GM19455 (cell line): ENCODE data around the gene KIAA2012.

ENCODE experiments used
- ATAC-seq: cut with Tn5 transposase; IDR thresholded peaks from one replicate; pipeline ENCODE4 v1.9.1; 2021; ENCODE audit not compliant: unreplicated experiment

The KIAA2012 gene

DNA sequence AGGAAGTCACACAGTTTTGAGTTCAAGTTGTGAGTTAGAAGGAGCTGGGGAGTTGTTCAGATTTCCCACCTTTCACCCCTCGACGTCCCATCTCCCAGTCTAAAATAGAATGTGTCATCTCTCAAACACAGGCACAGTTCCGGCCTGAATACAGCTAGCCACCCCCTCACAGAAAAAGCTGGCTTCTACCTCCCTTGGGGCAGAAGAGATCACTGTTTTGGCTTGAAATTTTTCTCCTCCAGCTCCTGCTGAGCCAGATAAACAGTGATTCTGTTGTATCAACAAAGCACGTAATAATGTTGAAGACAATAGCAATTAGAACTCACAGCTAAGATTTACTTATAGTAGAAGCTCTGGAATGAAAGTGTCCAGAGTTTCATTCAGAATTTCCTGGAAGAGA, 74.7 kb downstream of the KIAA2012 start:
- ATAC-seq: no peak

DNA sequence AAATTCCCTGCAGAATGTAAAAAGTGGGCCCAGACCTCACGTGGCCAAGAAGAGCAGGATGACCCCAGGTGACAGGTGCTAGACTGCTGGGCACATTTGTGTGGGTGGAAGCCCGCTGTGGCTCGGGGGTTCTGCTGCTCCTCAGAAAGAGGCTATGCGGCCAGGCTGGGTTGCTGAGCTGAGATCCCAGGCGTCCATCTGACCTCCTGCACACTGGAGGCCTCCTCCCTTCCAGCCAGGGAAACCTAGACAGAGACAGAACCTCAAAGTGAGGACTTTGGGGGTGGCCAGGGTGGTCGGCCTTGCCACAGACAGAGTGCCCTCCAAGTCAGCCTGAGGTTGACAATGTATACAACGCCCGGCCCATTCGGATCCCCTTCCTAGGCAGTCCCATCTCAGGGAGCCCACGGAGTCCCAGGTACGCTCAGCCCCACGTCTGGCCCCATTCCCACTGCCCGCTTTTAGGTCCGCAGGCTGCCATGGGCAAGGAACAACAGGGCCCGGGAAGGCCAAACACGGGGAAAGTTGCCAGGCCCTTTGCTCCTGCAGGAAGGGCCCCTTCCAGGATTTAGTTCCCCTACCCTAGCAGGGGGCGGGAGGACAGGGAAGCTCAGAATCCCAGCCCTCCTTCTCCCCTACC, 75.6 kb downstream of the KIAA2012 start:
- ATAC-seq: no peak

DNA sequence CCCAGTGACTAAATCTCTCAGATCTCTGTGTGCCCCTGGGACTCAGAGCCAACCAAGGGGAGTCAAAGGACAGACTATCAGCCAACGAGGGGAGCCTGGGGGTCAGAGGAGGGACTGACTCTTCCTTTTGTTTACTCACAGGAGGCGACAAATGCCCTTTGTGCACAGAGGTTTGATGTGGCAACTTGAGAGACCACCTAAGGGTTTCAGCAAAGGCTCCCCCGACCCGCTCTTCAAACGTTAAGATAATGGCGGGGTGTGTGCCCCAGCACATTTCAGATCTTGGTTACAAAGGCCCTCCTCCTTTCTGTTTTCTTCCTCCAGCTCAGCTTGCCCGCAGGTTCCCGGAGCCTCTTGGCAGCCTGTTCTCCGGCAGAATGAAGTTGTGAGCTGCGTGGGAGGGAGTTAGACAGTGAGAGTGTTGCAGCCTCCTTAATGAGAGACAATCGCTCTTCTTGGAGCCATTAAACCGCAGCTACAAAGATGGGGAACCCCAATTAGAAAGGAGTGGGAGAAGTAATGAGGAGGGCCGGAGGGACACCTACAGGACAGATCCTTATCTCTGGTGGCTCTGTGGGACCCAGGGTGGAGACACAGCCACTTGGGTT, 76.2 kb downstream of the KIAA2012 start:
- ATAC-seq: no peak

DNA sequence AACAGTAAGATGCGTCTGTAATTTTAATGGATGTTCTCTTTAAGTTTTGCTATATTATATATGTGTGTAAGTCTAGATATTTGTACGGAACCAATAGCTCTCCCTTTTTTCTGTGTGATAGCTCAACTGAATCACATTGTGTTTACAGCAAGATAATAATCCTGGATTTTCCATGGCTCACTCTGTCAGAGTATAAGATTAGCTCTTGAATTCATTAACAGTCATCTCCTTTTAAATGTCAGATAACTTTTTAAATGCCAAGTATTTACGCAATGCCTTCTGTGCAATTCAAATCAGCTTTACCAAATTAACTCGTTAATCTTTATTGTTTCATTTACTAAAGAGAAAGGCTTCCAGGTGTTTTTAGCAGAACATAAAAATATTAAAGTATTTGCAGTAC, 76.9 kb downstream of the KIAA2012 start:
- no peak for ATAC-seq

DNA sequence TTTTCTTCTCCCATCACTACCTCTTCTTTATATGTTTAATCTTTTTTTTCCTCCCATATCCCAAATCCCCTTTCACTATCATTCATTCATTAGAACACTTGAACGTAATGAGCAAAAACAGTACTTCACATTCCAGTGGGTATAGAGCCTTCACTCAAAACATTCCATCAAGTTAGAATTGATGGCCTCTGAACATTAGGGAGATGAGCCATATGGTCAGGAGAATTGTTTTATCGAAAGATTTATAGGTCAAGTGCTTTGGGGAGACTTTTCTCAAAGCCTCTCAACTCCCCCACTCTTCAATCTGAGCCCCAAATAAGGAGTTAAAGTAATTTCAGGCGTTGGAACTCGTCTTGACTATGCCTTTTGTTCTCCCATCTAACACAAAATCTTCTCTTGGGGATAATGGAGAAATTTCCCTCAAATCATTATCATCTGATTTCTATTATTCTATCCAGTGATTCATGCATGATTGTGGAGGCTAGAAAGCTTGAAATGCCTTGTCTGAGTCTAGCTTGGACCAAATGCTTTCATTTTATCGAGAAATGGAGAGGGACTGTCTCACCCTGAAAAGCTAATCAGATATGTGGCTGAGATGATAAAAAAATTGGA, 79.2 kb downstream of the KIAA2012 start:
- ATAC-seq: no peak

DNA sequence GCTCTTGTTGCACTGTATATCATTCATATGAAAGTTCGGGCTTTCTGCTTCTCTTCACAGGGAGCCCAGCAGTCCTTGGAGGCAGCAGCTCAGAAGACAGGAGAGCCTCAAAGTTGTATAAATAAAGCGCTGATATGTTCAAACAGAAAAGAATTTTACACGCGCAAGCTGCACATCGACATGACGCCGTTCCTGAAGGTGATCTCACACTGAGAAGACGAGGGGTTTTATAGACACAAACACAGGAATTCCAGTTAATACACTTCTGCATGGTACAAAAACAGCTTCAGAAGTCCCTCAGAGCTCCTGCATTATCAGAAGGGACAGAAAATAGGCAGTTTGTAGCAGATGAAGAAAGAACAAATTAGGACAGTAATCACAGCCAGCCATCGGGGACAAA, 81.6 kb downstream of the KIAA2012 start:
- no peak for ATAC-seq

DNA sequence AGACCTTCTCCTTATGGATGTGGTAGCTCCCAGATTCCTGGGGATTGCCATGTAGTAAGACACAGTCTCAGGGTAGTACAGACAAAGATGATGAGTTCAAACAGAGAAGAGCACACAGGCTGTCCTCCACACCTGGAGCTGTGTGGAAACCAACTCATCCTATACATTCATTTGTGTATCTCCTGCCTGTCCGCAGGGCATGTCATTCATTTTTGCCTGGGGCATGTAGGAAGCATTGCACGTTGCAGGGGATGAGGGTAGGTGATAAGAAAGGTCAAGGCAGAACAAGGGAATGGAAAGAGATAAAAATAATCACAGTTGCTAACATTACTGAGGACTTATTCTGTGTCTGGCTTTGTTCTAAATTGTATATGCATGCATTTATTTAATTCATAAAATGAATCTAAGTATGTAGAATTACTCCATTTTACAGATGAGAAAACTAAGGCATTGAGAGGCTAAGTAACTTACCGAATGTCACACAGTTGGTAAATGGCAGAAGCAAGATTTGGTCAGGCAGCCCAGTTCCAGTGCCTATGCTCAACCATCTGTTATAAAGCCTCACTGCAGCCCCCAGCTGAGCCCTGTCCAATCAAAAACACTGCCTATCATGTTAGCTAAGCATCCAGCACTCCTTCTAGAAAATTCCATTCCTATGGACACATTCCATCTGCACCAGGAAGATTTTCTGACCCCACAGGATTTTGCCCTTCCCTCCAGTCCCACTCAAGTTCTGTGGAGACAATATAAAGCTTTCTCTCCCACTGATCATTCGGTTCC, 84.3 kb downstream of the KIAA2012 start:
- ATAC-seq: no peak

DNA sequence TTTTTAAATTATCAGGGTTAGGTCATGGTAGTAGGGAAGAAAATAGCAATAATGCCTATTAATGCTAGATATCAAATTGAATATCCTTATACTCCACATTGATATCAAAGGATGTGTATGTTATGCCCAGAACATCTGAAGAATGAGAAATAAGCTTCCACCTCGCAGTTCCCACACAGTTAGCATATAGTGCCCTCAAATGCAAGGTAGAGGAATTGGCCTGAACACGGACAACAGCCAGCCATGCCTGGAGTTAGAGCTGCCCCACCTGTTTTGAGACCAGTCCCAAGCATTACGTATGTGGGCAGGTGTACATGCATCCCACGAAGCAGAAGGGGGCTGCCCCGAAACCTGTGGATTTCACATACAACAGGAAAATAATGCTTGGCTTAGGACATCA, 85.7 kb downstream of the KIAA2012 start:
- ATAC-seq: no peak

DNA sequence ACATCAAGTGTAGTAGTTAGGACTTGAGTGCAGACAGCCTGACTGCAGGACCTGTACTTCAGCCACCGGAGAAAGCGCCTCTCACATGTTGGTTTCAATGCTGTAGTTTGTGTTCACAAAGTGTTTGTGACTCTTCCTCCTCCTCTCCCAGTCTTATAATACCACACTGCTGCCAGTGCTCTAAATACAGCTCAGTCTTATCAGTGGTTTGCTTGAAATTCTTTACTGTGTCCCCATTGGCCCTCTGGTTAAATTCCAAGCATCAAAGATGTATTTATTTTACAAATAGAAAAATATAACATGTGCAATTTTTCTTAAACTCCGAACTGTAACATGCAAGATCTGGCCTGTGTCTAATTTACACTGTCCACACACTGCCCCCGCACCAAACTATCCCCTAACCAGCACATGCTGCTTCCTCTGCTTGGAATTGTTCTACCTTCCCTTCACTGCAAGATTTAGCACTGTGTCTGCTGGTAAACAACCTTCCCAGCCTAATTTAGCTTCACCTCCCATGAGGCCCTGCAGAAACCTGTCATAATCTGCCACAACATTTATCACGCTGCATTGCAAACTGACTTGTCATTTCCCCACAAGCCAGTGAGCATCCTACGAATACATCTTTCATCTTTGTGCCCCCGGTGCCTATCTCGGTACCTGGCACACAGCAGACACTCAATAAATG, 88.2 kb downstream of the KIAA2012 start:
- ATAC-seq: no peak

DNA sequence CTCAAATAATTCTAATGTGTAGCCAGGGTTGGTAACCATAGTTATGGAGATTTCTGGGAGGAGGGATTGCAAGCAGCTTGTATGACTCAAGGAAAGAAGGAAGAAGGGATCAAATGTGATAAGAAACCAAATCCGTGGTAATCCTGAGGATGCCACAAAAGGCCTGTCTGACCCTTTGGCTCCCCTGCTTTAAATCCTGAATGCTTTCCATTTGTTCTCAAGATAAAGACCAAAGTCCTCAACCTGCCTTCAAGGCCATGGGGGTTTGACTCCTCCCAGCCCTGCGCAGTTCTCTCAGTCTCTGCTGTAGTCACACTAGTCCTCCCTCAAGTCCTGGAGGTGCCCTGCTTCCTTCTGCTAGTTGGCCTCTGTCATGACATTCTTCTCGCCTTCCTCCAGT, 91.4 kb downstream of the KIAA2012 start:
- ATAC-seq: no peak

DNA sequence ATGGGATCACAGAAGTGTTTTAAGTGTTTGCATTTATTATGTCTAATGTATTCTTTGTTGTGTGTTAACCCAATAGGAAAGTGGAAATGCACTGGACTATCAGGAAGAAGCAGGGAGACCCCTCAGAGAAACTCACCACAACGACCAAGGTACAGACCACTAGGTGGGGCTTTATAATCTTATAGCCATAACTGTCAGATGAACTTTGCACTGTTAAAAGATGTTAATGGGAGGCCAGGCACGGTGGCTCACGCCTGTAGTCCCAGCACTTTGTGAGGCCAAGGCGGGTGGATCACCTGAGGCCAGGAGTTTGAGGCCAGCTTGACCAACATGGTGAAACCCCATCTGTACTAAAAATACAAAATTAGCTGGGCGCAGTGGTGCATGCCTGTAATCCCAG, 92.2 kb downstream of the KIAA2012 start:
- ATAC-seq: no peak

DNA sequence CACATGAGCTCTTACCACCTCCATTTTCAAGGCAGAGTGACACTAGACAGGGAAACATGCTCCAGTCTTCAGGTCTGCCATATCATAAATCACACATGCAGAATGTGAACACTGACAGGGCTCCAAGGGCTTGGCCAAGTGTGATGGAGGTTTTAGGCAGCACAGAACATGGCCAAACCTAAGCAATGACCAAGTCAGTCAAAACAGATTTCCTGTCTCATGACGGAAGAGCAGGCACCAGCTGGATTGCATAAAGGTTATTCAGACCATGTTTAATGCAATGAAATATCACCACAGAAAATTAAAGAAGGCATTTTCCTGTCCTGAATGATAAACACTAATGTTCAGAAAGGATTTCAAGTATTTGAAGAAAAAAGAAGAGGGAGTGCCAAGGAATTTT, 92.9 kb downstream of the KIAA2012 start:
- ATAC-seq: no peak

DNA sequence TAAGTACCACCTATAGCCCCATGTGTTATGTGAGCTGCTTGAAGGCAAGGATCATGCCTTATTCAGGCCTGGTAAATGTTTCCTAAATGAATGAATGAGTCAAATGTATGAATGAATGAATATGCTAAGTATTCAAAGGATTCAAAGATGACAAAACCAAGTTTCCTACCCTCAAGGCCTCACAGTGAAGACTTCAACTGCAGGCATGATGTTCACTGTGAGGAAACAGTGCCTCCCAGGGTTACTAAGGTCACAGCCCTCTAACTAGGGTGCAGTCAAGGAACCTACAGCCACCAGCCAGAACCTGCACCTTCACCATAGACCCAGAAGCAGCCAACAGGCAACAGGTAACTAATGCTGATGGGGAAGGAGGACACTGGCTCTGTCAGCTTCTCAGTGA, 96.1 kb downstream of the KIAA2012 start:
- no peak for ATAC-seq

DNA sequence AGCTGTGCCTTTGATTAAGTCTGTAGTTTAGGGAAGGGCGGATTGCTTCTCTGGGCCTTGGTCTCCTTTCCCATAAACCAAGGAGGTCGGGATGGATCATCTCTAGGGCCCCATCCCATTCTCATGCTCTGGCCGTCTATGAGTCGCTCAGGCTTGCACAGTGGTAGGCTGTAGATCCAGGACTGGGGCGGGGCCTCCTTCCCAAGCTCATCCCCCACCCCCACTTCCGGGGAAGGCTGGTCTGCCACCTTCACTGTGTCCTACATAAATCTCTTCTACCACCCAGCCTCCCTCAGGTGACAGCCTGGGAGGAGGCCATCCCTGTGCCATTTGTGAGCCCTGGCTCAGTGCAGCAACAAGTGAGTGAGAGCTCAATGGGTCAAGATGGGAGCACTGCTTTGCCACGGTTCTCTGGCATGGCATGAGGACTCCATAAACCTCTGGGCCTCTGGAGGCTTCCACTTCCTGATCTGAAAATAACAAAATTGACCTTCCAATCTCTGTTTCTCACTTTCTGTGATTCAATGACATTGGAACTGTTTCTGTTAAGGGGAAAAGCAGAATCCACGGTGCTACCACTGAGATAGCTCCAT, 96.9 kb downstream of the KIAA2012 start:
- ATAC-seq: no peak

DNA sequence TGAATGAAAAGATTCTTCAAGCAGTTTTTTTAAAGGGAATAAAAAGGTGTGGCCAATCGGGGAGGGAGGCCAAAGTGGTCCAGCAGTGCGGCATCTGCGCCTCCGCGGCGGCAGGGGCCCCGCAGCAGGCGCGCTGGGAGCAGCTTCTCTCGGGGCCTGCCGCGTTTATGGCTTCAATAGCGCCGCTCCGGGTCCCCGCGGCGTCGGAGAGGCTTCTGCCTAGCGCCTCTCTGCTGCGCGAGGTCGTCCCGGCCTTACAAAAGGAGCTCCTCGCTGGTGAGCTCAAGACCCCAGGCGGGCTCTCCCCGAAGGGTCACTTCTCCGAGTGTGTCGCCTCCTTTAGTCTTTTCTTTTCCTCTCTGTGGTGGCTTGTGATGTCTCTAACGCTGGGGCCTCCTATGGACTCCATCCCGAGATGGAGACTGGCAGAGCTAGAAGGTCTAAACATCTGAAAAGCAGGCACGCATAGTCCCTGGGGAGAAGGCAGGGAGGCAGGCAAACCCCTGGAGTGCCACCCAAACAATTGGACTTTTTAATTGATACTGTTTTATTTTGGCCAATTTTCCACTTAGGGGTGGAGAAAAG, 98.3 kb downstream of the KIAA2012 start:
- no peak for ATAC-seq

DNA sequence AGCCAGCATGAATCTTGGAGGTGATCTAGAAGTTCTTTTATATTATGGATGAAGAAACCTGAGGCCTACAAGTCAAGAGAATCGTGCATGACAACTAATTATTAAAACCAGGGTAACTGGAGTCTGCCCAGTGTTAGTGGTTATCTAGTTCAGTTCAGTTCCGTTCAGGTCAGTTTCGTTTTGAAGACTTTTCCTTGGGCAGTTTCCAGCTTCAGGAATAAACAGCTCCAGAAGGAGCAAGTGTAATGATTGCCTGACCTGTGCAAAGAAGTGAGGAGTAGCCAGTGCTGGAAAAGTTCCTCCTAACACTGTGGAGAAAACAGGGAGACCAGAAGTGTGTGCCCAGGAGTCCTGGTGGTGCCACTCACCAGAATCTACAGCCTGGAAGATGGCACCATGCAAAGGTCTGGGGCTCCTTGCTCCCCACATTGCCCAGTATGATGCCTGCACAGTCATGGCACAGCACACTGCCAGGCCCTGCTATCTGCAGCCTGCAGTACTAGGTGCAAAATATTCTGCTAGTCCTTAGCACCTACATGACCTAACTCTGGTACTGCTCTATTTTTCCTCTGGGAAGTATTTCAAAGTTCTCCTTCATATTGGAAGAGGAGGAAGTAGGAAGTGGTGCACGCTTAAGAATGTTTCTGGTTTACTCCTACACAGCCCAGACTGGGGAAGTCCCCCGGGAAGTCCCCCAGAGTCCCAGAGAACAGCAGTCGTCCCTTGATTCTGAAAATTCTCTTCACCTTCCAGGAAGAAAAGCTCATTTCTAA, 99.6 kb downstream of the KIAA2012 start:
- ATAC-seq: peak; percentile 58

DNA sequence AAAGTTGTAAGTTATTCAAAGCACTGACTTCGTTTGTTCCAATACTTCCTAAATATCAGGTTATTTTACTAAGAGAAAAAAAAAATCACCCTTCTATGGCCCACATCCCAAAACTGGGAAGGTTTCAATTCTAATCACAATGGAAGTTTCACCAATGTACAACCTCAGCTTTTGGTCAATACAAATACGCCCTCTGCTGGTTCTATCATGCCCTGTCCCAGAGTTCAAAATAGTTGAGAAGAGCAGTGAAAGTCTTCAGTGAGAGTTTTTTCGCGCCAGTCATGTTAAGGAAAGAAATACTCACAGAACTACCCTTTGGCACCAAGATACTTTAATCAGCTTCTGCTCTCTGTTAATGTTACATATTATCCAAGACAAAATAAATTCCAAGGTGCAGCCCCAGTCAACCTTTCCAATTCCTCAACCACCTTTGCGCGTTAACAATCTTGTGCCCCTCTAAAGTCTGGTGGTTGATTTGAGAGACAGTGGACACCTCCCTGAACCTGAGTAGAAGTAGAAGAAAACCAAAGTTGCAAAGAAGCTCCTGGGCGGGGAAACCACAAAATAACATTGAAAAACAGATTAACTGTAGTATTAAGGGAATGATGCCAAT, 105.4 kb downstream of the KIAA2012 start:
- ATAC-seq: no peak

DNA sequence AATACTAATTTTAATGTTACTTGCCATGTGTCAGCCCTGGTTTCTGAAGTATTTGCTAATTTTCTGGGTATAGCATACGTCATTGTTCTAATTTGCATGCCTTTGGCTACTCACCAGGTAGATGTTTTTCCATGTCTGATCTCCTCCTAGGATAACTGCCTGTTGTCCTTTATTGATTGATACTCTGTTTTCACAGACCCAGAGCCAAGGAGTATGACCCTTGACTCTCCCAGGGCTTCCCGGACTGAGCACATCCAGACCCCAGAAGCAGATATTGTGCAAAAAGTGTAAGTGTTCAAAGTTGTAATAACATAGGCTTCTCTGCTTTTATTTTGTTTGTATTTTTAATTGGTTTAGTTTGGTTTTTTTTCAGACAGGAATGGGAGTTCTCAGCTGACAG, 111.5 kb downstream of the KIAA2012 start:
- no peak for ATAC-seq

DNA sequence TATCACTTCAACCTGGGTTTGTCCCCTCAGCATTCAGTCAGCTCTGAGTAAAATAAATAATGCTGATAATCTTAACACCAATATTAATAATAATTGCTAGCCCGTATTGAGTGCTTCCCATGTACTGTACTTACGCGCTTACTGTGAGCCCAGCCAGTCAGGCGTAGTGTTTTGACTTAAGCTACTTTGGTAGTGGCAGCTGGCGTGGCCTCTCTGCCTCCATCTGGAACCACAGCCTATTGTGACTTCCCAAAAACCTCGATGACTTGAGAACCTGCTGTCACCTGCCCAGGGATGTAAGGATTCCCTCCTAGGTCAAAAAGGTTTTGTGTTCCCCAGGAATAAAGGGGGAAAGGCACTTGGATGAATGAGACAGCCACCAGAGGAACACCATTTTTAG, 112.1 kb downstream of the KIAA2012 start:
- ATAC-seq: no peak
